Measurements from ENCODE around the gene PLXNA4.

DNA sequence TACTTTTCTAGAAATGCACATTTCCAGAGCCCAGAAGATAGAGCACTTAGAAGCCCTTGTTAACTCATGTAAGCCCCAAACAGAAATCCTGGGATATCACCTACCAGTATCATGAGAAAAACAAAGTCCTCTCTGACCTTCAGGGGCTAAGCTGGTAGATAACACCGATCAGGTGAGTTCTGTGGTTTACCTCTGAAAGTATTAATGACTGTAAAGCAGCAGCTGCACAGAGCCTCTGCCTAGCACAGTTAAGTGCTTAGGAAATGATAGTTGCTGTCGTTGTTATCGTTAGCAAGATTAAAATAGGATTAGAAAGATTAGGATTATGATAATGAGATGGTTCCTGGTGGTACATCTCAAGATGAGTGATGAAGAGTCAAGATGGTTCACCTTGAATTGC, 64.9 kb downstream of the PLXNA4 start:
- no peak for TF ChIP-seq POLR2A (IDR thresholded peaks at IDR 0.05; ENCODE audit: low read length)
- TF ChIP-seq GATA1 (IDR thresholded peaks at IDR 0.05; ENCODE audit: low read depth, low read length): no peak

Measured in erythroblast (primary cell).